LNCAP (cell line): ENCODE measurements around the gene APMAP.

Experiments
- TF ChIP-seq, protein P1 (sequence below): fragments of 450-650 bp; IDR thresholded peaks from 2 replicates; pipeline ENCODE4 v1.5.1; 2017; ENCODE audit warnings: mild to moderate bottlenecking

APMAP gene

DNA sequence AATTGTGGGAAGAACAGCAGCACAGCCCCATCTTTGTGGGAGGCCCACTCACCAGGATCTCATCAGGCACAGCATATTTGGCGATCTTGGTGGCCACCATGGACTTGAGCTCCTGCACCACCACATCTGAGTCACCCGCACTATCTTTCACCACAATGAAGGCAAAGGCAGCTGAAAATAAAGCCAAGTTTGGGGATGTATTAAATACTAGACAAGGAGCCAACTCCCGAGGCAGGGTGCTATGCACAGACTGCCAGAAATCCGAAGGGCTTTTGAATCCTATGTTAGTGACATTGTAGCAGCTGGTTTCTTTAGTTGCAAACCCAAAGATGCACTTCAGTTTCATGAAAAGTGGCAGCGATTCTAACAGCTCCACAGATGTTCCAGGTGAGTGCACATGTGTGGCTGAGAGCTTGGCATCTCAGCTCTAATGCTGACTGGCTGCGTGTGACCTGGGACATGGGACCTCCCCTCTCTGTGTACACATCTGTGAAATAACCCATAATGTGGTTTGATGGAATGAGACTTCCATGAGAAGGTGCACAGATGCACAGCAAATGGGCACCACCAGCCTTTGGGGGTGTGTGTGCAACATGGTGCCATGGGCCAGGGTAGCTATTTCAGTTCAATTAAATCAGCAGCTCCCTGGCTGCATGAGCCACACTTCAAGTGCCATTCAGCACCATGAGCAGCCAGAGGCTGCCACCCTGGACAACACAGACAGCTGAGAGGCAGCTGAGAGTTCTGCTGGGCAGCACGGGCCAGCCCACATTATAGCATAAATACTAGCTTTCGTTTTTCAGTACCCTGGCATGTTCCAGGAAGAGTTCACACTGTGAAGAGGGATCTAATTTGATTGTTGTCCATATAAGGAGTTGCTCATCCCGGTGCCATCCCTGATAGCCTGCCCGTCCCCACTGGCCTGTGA, 16.9 kb upstream of the APMAP start:
- TF ChIP-seq, protein P1, sequence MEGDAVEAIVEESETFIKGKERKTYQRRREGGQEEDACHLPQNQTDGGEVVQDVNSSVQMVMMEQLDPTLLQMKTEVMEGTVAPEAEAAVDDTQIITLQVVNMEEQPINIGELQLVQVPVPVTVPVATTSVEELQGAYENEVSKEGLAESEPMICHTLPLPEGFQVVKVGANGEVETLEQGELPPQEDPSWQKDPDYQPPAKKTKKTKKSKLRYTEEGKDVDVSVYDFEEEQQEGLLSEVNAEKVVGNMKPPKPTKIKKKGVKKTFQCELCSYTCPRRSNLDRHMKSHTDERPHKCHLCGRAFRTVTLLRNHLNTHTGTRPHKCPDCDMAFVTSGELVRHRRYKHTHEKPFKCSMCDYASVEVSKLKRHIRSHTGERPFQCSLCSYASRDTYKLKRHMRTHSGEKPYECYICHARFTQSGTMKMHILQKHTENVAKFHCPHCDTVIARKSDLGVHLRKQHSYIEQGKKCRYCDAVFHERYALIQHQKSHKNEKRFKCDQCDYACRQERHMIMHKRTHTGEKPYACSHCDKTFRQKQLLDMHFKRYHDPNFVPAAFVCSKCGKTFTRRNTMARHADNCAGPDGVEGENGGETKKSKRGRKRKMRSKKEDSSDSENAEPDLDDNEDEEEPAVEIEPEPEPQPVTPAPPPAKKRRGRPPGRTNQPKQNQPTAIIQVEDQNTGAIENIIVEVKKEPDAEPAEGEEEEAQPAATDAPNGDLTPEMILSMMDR: no peak

- TF ChIP-seq, protein P1: no peak
These were observed 16.1 kb upstream of the APMAP start for GRCh38 chr20:25008388-25009217.

DNA sequence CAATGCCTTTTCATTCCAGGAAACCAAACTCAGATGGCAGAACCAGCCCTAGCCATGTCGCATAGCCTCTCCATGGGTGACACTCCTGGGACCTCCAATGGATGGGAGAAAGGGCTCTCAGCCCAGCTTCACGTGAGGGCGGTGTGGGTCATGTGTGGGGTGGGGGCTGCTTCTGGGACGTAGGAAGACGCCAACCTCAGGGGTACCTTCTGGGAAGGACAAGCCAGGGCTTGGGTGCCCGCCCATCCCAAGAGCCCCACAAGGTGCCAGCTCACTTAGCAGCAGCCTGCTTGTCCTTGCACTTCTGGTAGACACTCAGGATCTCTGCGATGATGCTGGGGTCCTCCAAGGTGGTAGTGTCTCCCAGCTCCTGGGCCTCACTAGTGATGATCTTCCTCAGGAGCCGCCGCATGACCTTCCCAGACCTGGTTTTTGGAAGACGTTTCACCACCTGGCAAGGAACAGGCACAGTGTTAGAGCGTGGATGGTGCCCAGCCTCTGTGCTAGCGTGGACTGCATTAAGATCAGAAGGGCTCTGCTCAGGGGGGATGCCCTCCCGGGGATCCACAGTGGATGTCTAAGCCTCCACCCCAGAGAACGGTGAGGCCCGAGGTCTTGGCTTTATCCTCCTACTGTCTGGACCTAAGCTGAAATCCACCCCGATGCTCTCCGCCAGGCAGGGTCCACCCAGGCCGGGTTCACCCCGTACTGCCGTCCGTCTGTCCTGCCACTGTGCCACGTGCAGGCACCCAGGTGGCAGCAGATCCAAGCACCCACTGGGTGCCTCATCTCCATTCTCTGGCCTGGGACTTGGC, 15.1 kb upstream of the APMAP start:
- TF ChIP-seq, protein P1: no peak

DNA sequence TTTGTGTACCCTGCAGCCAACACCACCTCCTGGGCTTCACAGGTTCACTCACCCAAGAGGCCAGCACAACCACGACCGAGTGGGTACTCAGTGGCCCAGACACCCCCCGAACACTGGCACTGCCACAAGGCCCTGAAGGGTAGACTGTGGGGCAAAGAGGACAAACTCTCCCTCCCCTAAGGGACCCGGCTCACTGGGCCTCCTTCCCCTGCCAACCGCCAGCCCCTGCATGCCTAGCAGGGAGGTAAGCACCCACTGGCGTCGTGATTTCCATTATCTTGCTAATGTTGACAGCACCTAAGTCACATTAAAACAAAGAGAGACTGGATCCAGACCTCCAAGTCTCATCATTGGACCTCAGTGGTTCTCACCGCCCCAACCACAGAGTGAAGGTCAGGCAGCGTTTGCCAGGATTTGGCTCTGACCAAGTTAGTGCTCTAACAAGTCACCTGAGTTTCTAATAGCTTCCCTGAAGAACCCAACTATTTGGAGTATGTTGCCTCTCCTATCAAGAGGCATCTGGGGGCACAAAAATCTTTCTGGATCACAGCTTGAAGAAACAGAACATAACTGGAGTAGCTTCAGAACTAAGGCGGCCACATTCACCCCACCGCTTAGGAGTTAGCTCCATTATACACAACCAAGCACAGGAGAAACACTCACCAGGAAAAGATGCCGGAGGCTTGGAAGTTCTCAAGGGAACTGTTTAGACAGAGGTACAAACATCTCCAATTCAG, 14.0 kb upstream of the APMAP start:
- TF ChIP-seq, protein P1: no peak

DNA sequence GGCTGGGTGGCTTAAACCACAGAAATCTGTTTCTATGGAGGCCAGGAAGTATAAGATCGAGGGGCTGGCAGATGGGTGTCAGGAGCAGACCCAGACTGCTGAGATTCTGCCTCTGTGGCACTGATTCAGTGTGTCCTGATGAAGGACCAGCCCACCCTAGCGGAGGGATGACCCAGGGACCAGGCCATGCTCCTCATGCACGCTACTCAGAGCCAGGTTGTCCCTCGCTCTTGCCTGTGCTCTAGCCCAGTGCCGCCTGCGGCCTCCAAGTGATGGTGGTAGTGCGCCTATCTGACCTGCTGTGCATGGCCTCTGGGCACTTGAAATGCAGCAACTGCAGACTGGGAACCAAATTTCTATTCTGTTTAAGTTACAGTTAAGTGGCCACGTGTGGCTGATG, 13.1 kb upstream of the APMAP start:
- TF ChIP-seq, protein P1: no peak

DNA sequence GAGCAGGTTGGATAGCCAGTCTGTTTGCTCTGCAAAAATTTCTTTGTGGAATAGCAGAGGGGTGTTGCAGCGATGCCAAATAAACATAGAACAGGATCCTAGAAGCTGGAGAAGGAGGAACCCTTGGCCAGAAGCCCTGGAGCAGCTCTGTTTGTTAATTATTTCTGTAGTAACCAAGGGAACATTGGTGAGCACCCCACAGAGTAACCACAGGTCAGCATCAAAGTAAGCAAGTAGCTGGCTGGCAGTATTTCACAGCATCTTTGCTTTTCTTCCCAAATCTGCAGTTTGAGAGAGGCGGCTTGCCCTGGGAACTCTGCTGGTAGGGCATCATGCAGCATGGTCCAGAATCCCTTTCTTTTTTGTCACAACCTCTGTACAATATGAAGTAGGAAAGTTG, 12.7 kb upstream of the APMAP start:
- TF ChIP-seq, protein P1: no peak
